Effector CD4-positive, alpha-beta T cell (primary cell): ENCODE results near the gene C14orf180.

Experiments
- DNase-seq: peaks from one replicate; pipeline ENCODE4 v3.0.0-alpha.2; 2020

Gene C14orf180

DNA sequence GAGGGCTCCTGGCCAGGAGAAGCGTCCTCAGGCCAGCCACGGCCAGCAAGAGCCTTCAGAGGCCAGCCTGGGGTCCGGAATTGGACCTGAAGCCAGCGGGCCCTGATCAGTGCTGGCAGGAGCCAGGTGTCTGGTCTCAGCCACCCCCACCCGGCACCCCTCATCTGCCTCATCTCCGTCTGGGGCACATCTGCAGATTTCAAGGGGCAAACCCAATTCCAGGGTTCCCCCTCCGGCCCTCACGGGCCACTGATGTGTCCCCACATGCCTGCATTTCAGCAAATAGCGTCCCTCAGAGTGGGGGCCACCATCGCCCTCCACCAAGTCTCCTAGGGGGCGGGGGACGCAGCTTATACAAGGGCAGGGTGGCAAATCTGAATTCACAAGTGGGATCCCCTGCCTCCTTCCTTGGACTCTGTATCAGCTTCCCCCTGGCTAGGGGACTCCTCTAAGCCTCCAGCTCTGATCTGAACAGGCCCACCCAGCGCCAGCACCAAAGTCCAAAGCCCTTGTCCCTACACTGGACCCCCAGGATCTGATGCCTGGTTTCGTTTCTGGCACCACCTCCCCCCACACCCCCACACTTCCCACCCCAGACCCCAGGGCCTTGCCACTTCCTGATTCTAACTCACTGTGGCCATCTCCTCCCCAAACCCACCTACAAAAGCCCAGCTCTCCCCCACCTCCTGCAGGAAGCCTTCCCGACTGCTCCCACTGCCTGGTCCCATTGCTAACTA, 14.9 kb downstream of the C14orf180 start:
- DNase-seq: no peak

DNA sequence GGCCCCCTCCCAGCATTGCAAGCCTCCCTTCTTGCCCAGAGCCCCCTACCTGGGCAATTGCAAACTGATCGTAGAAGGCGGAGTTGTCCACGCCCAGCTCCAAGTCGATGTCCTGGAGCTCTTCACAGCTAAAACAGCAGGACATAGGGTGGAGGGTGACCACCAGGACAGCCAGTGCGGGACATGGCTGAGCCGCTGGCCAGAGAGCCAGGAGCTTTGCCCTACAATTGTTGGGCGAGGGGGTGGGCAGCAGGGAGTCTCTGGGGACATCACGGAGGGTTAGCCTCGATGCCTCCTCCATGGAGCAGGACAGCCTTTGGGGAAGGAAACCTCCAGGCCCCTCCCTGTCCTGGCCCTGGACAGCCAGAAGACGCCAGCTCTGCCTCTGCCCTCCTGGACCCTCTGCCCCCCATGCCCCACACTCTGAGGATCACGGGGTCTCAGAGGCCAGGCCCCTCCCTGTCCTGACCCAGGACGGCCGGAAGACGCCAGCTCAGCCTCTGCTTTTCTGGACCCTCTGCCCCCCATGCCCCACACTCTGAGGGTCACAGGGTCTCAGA, 15.6 kb downstream of the C14orf180 start:
- no peak for DNase-seq

DNA sequence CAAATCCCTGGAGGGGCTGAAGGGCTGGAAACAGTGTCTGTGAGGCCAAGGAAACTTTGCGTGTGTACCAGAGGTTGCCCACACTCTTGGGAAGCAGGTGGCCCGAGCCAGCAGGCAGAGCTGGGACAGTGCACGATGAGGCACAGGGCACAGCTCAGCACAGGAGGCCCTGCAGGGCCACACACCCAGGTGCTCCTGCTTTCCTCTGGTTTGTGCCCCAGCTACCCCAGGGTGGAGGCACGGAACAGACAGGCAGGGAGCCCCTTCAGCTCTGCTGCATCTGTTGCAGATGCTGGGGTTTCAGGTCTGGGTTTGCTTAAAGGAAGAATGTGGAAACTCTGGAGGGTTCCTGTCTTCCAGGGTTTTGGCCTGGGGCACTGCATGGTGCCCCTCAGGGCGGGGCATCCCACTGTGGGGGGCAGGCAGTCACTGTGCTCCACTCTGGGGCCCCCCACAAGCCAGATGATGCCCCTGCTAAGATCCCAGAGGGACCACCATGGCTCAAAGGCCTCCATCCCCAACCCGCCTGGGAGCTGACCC, 16.4 kb downstream of the C14orf180 start:
- no peak for DNase-seq

DNA sequence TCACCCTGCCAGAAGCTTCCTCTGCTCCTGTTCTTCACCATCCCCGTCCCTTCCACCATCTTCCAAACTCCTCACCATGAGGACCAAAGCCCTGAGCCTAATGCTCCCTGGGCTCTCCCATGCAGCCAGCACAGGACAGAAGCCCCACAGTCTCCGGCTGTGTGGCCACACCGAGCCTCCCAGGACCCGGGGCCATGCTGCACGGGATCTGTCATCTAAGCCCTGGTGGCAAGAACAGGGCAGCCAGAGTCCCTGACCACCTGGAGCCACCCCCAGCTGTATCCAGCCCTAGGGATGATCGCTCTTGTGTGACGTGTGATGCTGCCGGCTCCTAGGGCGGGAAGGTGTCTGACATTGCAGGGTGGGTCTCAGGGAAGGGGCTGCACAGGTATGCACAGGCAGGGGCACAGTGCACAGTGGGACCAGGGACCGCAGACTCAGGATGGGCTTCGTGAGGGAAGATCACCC, 16.9 kb downstream of the C14orf180 start:
- no peak for DNase-seq

DNA sequence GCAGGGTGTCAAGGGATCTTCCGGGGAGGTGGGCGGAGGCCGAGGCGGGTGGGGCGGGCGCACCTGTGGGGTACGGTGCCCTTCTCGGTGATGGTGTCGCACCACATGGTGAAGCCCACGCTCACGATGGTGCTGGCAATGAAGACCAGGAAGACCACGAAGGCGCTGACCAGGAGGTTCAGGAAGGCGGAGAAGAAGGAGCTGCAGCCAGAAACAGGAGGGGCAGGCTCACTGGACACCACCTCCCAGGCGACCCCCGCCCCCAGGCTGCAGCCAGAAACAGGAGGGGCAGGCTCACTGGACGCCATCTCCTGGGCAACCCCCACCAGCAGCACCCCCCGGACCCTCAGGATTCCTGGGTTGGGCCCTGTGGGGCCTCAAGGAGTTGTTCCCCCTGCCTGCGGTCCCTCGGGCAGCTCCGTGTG, 17.4 kb downstream of the C14orf180 start:
- DNase-seq: no peak

GRCh38 chr14:104597576-104597975, 18.0 kb downstream of the C14orf180 start:
- no peak for DNase-seq

- no peak for DNase-seq
These were observed 18.7 kb downstream of the C14orf180 start for GRCh38 chr14:104598039-104598909.

DNA sequence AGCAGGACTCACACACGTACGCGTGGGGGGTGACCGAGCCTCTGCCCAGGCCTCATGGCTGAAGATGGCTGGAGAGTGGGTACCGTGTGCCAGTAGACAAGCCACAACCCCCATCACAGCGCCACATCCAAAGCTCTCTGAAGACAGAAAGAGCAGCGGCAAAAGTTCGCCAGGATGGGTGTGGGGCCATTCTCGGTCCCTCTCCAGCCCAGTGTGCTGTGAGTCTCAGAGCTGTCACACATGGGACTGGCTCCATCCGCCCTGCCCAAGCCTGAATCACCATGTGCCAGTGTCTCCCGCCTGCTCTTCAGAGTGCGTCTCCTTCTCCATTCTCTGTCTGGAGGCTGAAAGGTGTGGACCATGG, 19.3 kb downstream of the C14orf180 start:
- DNase-seq: no peak

- no peak for DNase-seq
These were observed 19.9 kb downstream of the C14orf180 start for GRCh38 chr14:104599446-104599845.

- no peak for DNase-seq
These were observed 20.6 kb downstream of the C14orf180 start for GRCh38 chr14:104600141-104600643.

GRCh38 chr14:104600805-104601204, 21.2 kb downstream of the C14orf180 start:
- no peak for DNase-seq

DNA sequence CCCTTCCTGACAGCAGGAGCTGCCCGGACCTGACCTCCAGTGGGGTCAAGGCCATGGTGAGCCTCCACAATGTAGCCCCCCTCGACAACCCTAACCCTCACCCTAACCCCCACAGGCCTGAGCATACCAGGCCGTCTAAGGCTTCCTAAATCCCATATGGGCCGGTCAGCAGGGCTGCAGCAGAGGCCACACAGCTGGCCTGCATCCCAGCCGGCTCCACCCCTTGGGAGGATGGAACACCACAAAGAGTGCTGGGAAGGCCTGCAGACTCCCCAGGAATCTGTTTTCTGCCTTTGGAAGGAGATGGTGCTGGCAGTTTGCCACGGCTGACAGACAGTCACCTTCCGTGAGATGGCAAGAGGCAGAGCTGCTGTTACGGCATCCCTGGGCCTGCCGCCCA, 22.2 kb downstream of the C14orf180 start:
- DNase-seq: no peak

- DNase-seq: no peak
These were observed 22.9 kb downstream of the C14orf180 start for GRCh38 chr14:104602315-104602932.

DNA sequence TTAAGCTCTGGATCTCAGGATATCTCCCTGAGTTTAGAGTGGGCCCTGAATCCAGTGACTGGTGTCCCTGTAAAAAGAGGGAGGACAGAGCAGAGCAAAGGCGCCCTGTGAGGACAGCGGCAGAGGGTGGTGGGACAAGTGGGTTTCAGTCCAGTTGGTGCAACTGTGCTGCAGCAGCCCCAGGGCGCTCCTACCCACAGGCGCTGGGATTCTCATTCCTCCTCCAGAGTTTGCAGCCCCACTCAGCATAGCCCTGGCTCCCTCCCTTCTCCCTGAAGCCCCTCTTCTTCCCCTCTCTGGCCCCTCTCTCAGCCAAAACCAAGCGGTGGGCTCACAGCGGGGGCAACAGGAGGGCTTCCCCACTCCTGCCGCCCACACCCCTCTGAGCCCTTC, 23.4 kb downstream of the C14orf180 start:
- DNase-seq: no peak

DNA sequence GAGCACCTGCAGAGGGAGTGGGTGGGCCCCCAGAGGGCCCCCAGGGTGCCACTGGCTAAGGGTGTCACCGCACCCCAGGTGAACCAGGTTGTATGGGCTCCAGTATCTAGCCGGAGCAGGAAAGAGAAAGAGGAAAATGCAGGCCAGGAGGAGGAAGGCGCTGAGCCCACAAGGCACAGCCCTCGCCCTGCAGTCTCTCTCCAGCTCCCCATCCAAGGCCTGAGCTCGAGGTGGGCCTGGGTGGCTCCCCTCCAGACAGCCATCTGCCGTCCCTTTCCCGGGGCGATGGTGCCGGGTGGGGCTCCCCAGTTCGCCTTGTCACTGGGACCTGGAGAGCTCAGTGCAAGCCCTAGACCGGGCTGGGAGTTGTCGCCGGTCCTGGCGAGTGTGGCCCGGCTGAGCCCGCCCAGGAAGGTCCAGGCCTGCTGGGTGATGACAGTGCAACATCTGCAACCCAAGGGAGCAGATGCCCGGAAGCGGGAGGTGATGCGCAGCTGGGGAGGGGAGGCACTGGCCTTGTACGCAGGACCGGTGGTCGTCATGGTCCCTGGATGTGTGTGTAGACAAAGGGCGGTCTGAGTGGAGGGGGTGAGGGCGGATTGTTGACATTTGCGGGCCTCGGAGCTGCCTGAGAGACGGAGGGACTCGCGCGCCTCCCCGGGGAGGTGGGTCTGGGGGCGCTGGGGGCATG, 24.3 kb downstream of the C14orf180 start:
- DNase-seq: no peak

DNA sequence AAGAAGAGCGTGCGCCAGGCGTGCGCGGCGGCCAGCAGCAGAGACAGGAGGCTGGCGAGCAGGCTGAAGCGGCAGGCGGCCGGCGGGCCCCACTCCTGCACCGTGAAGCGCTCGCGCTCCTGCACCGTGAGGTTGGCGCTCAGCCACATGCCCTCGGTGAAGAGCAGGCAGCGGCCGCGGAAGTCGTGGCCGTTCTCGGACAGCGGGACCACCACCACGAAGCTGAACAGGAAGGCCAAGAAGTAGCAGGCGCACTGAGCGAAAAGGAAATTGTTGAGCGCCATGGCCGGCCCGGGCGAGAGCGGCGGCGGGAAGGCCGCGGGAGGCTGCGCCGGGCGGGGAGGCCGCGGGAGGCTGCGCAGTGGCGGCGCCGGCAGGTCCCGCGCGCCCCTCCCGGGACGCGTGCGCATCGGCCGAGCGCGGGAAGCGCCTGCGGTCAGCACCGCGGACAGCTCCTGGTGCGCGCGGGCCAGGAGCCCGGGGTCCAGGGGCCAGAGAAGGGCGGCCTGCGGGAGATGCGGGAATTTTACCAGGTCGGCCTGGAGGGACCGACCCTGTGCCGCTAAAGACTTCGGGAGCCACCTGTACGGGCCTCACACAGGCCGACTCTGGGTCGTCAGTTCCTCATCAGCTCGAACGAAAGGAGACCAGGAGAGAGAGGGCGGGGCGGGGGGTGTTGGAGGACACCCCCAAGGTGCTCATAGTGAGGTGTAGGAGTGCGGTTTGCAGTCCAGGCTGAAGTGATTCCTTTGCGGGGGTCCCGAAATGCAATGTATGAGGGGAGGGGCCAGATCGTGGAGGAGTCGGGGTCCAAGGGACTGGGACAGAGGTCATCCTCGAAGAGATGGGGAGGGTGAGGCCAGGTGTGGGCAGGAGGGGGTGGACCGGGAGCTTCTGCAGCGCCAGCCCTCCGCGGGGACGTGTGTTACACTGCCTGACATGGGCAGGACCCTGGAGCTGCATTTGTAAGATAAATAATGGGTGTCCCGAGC, 25.2 kb downstream of the C14orf180 start, which contains the start of gene TMEM179:
Gene TMEM179, minus strand, starts transcription at position 315 of the 992 bp plus-strand sequence. Its CDS starts 31 bp downstream, at position 284.
- DNase-seq: no peak

DNA sequence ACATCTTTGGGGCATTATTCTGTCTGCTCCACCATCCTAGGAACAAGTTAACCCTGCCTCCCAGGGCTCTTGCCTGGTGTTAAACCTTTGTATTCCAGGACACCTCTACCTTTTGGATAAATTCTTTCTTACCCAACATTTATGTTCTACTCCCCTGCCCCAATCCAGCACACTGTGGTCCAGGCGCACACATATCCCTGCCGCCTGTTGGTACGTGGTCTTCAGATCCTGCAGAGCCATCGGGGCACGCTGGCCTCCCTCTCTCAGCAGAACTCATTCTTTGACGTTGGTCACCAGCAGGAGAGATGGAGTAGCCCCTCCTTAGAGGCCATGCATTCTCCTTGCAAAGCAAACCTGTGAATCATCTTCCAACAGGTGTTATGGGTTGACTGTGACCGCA, 30.1 kb downstream of the C14orf180 start:
- no peak for DNase-seq

DNA sequence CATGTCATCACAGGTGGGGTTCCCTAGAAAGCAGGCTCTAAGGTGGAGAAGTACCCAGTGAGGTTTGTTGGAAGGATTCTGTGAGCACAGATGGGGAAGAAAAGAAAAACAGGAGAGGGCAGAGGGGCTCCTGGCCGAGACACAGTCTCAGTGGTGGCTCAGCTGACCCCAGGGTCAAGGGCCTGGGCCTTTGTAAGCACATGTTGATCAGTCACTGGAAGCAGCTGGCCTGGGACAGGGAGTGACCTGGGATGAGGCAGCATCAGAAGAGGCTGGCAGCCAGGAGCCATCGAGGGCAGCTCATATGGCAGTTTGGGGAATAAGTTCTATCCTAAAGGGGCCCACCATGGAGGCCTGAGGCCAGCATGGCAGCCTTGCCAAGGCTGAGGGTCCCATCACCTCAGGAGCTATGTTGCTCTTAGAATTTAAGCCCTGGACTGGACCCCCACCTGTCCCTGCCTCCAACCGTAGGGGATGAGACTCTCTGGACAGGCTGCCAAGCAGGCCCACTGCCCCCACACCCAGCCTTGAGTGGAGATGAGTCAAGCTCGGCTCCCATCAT, 31.3 kb downstream of the C14orf180 start:
- no peak for DNase-seq

DNA sequence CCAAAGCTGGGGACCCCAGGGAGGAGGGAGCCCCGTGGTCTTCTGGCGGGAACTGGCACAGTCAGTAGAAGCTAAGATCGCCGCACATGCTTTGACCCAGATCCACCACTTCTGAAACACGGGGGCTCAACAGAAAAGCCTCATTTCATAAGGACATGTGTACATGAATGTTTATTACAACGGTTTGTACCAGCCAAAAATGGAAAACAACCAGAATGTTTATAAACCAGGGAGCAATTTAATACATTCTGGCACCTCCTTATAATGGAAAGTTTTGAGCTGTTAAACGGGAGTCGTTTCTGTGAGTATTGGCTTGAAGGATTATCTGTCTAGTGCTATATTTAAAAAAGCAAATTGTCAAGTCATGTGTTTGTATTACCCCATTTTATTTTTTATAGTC, 32.3 kb downstream of the C14orf180 start:
- no peak for DNase-seq

- no peak for DNase-seq
These were observed 34.7 kb downstream of the C14orf180 start for GRCh38 chr14:104614126-104614812.
